HG03432 (cell line): ENCODE results near the gene GPATCH8.
A peak's percentile ranks its signal among the peaks of the same experiment; 100 is the strongest.
"Not testable (repeated sequence)": the region's sequence is repeated elsewhere in the genome, so short reads cannot be mapped to it uniquely, and the experiment has no call there.

Source experiments
- ATAC-seq: cut with Tn5 transposase; IDR thresholded peaks from one replicate; pipeline ENCODE4 v1.9.1; 2021; ENCODE audit warnings: mild to moderate bottlenecking, moderate library complexity; ENCODE audit not compliant: unreplicated experiment

The GPATCH8 gene

DNA sequence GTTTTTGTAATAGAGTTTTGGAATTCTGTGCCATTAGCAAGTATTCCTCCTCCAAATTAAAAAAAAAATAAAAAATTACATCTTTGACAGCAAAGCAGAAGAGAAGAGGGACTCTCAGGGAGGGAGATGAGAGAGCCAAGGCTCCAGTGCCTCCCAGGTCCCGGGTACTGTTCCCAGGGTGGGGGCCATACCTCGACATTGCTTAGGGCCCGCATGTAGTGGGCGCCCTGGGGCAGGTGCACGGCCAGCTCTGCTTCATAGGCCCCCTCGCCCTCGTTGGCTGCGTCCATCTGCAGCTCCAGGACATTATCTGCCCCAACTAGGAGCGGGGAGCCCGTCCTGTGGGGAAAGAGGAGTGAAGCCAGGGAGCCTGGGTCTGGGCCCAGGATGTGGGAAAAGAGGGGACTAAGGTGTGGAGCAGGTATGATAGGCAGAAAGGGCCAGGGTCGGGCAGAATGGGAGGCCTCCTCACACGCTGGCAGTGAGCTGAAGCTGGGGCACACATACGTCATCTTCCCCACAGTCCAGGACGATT is 125.0 kb downstream of the GPATCH8 start:
- no peak for ATAC-seq

DNA sequence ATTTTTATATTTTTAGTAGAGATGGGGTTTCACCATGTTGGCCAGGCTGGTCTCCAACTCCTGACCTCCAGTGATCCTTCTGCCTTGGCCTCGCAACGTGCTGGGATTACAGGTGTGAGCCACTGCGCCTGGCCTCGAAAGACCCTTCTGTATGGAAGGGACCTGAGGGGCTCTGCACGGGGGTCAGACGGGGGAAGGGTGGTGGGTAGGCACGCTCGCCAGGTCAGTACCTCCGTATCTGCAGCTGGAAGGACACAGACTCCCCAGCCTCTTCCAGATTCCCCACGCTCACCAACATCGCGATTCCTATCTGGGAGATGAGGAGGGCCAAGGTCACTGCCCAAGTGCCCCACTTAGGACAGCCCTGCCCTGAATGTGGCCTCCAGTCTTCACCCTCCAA is 126.4 kb downstream of the GPATCH8 start:
- ATAC-seq: no peak

GRCh38 chr17:44376124-44376523 is 127.1 kb downstream of the GPATCH8 start:
- no peak for ATAC-seq

GRCh38 chr17:44375196-44376017 is 127.8 kb downstream of the GPATCH8 start:
- ATAC-seq: no peak

DNA sequence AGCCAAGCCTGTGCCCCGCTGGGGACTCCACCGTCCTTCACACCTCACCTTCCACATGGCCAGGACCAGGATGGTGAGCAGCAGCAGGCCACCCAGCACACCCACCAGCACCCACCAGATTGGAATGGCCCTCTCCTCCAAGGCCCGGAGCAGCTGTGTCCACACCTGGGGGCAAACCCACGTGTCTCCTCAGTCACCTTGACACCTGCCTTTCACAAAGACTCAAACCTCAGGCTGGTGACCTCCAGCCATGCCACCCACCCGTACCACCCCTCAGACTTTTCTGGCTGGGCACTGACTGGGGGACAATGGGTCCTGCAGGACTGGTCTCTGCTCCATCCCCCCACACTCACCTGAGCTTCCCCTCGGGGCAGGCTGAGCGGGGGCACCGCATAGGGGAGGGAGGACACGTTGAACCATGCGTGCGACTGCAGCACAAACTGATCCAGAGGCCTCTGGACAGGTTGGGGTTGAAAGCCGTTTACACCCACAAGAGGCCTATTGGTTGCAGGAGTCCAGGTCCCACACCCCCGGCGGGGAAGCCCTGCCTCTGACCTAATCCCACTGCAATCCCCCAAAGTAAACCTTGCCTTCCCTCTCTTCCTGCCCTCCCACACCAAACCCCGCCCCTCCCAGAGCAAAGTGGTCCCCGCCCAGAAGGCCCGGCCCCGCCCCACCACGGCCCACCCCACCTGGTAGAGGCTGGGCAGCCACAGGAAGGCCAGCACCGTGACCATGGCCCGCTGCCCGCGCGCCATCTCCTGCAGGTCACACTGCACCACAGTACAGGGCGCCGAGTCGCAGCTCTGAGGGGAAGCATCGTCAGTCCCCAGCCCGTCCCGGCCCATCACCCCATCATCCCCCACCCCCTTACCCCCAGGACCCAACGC is 128.7 kb downstream of the GPATCH8 start:
- ATAC-seq: no peak

DNA sequence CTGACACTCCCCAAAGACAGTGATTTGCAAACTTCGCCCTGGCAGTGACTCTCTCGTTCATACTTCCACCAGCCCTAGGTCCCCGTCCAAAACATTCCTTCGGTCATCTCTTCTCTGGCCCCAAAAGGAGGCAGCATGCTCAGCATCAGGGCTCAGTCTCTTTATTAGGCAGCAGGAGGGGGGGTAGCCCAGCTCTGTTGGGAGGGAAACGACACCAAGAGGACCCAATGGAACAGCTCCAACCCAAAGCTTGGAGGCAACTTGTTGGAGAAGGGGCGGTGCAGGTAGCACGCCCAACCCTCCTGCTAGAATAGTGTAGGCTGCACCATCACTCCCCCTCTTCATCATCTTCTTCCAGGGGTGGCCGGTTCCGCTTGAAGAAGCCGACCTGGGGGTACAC is 131.2 kb downstream of the GPATCH8 start:
- ATAC-seq: no peak

GRCh38 chr17:44369414-44370023 is 133.7 kb downstream of the GPATCH8 start:
- not testable (repeated sequence) for ATAC-seq

GRCh38 chr17:44368391-44369243 is 134.6 kb downstream of the GPATCH8 start:
- not testable (repeated sequence) for ATAC-seq

DNA sequence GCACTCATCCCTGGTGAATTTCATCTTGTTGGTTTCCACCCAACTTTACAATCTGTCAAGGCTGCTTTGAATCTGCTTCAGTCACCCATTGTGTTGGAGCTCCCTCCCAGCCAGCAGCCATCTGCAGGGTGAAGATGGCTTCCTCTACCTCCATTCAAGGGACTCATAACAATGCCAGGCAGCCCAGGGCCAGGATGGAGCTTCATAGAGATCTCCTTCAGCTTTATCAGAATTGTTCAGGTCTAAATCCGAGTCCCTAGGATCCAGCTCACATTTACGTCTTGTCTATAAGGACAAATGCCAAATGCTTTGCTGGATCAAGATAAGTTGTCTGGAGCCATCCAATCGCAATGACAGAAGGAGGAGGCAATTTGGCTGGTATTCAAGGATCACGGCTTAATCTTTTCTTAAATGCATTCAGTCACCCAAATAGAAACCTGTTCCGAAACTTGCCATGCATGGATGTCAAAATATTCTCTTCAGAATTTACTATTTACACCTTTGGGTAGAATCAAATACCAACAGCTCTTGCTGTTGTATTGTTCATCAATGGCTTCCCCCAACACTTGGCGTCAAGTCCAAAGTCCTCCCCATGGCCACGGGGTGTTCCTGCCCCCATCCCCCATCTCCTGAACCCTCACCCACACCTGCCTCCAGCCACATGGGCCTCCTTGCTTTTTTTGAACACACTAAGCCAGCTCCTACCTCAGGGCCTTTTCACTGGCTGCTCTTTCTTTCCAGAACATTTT is 135.8 kb downstream of the GPATCH8 start:
- ATAC-seq: no peak

DNA sequence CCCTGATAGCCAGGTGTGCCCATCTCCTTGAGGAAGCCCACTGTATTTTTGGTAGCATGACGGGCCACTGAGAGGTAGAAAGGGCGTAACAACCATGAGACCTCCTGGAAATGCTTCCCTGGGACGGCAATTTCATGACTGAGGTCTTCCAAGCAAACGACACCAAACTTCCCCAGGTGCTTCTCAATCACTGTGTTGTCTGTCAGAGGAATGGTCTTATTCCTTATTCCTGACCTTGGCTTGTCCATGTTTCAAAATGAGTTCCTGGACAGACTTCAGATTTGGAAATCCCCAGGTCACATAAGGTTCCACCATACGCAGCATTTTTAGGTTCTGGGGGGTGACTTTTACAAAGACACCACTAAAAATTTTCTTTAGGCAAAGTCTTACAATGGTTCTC is 138.2 kb downstream of the GPATCH8 start:
- ATAC-seq: not testable (repeated sequence)

GRCh38 chr17:44363613-44364159 is 139.5 kb downstream of the GPATCH8 start, which contains the start of gene FAM171A2:
Gene FAM171A2, minus strand, starts transcription at chr17:44363853. Its CDS starts 139 bp downstream, at chr17:44363714.
- ATAC-seq: peak; percentile 53

GRCh38 chr17:44362949-44363612 is 140.1 kb downstream of the GPATCH8 start:
- ATAC-seq: no peak

DNA sequence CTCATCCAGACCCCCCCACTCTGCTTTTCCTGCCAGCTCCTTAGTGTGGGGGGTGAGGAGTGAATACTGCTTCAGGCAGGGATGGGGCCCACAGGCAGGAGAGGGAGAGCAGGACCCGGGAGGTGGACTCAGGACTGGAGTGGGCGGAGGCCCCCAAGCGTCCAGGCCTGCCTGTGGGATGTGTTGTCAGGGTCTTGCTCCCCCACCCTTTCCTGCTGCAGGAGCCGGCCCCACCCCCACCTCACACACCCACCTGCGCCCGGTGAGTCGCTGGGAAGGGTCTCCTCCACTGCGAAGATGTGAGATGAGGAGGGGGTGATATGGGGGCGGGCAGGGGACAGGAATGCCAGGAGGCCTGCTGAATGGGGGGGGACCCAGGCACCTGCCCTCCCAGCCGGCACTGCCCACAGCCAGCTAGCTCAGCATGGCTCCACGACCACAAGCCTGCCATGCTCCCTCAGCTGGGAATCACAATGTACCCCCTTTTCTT is 140.7 kb downstream of the GPATCH8 start:
- ATAC-seq: no peak

- no peak for ATAC-seq
Measured at GRCh38 chr17:44361292-44362260, 141.6 kb downstream of the GPATCH8 start.

DNA sequence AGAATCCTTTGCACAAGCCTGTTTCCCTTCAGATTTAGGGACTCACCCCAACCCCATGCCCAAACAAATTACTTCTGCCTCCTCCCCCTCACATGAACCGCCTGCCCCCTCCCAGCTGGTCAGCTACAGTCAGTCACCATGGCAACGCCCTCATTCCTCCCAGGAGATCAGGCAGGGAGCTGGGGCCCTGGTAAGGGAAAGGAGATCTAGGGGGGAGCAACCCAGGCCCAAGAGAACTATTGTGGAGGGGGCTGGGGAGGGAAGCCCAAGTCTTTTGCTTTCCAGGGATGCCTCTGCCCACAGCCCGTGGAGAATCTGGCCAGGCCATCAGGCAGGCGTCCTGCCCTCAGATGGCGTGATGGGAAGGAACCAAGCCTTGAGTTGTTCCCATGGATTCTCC is 142.4 kb downstream of the GPATCH8 start:
- no peak for ATAC-seq

- ATAC-seq: no peak
Measured at GRCh38 chr17:44360144-44360533, 143.1 kb downstream of the GPATCH8 start.

GRCh38 chr17:44359458-44360143 is 143.6 kb downstream of the GPATCH8 start:
- no peak for ATAC-seq
